Natural killer cell (primary cell): ENCODE data around the gene C1orf21. TPM values are rescaled to one million over a fixed set of nuclear protein-coding genes. Genes with fewer than 3 reads are reported as not detected.
A peak's percentile ranks its signal among the peaks of the same experiment; 100 is the strongest.

Experiments used
- ATAC-seq, 3 donors: fragments of 150-1000 bp in 2 of 3; fragments of 200-7000 bp in 1 of 3; cut with Tn5 transposase; 1 replicate in 1 of 3; 2 replicates in 2 of 3; pipeline ENCODE4 v1.10.0; 2021; ENCODE audit warnings: mild to moderate bottlenecking in 2 of 3, moderate library complexity in 2 of 3
- DNase-seq, 2 donors: peaks; one replicate each; pipeline versions ENCODE4 v3.0.0 to v3.0.0-alpha.2; 2013 to 2021; ENCODE audit warnings: mixed read lengths in 1 of 2
- H3K27ac ChIP-seq: one replicate; pipeline ENCODE4 v1.5.1; 2013; ENCODE audit warnings: mild to moderate bottlenecking, low read length
- H3K27me3 ChIP-seq: one replicate; pipeline ENCODE4 v1.6.1; 2013; ENCODE audit warnings: low read length; ENCODE audit not compliant: control insufficient read depth, insufficient read depth
- H3K36me3 ChIP-seq: one replicate; pipeline ENCODE4 v1.6.1; 2013; ENCODE audit warnings: low read length; ENCODE audit not compliant: control insufficient read depth, insufficient read depth
- H3K4me1 ChIP-seq: one replicate; pipeline ENCODE4 v1.6.1; 2013; ENCODE audit warnings: low read length; ENCODE audit not compliant: control insufficient read depth, insufficient read depth
- H3K4me3 ChIP-seq: one replicate; pipeline ENCODE4 v1.5.1; 2013; ENCODE audit warnings: low read length
- H3K9me3 ChIP-seq: one replicate; pipeline ENCODE4 v1.6.1; 2013; ENCODE audit warnings: low read length; ENCODE audit not compliant: control insufficient read depth, insufficient read depth
- H3K27ac Mint-ChIP-seq, 2 donors: one replicate each; pipeline ENCODE4 v1.8.0; 2022; ENCODE audit warnings: mild to moderate bottlenecking in 2 of 2, mixed read lengths in 2 of 2, moderate library complexity in 1 of 2
- H3K27me3 Mint-ChIP-seq, 2 donors: one replicate each; pipeline ENCODE4 v1.8.0; 2022; ENCODE audit warnings: low read depth in 2 of 2, mixed read lengths in 2 of 2
- H3K36me3 Mint-ChIP-seq: one replicate; pipeline ENCODE4 v1.8.0; 2022; ENCODE audit warnings: mixed read lengths
- H3K4me1 Mint-ChIP-seq, 2 donors: one replicate each; pipeline ENCODE4 v1.8.0; 2022; ENCODE audit warnings: mixed read lengths in 2 of 2
- H3K4me3 Mint-ChIP-seq: one replicate; pipeline ENCODE4 v1.8.0; 2022; ENCODE audit warnings: mild to moderate bottlenecking, moderate library complexity, mixed read lengths
- H3K9me3 Mint-ChIP-seq, 2 donors: one replicate each; pipeline ENCODE4 v1.8.0; 2022; ENCODE audit warnings: mixed read lengths in 2 of 2
- WGBS: methylation state at CpG from one replicate; pipeline ENCODE4 v1.1.7; 2013; ENCODE audit warnings: missing lambda C conversion rate; ENCODE audit not compliant: insufficient coverage; 5-methylcytosine and 5-hydroxymethylcytosine counted together
- intact Hi-C: fragments of 100-400 bp; cut with micrococcal nuclease; formaldehyde crosslinking; loops from one replicate; pipeline ENCODE4 v1.14.2; 2022
- total RNA-seq, 4 donors: library from RNA; stranded (reverse); fragments of 120-200 nt in 1 of 4; gene quantifications; one replicate each; pipeline versions ENCODE4 v1.2.3 to v1.2.4, GENCODE V29; 2013 to 2022
- TF ChIP-seq, protein P1 (sequence below): fragments of 200-600 bp; IDR thresholded peaks from one replicate; pipeline ENCODE4 v1.8.0; 2022; ENCODE audit warnings: antibody characterized with exemption

C1orf21 gene
- total RNA-seq, 3 donors from 2014 or later (not counting 1 experiment from before 2014, with no cell fraction given): 84.3 to 111 (median 88.3) TPM

DNA sequence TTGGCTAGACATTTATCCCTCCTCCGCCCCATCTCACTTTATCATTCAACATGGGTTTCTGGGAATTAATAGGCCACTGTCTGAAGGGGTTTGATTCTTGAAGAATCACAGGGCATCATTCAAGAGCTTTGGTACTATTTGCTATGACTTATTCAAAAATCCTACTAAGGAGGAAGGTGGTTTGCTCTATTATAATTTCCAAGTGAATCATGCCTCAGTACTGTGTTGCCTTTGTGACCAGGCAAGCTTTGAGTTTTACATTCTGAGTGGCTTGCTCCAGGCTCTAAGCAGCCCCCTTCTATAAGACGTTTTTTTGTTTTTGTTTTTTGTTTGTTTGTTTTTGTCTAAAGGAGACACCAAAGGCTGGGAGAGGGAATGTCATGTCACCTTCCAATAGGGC lies 2.6 kb downstream of the C1orf21 start:
- intact Hi-C loops: loop anchor here (2.0 to 10.0 kb wide), 5 partner anchors 63 to 1985 kb away; partner anchors contain the start of genes ODR4, TPR and TSEN15
- Mint-ChIP-seq H3K27ac (peak overlapping the region; percentile 92 to 96), H3K27me3 (no peaks in the 10 kb centered on the region), H3K4me3 (peak overlapping the region; percentile 89), H3K36me3 (no peaks in the 10 kb centered on the region), H3K9me3 (no peaks in the 10 kb centered on the region), H3K4me1 (peaks cover 75 to 78% of the 10 kb centered on the region in 2 donors)
- Histone ChIP-seq H3K27me3 (no peaks in the 10 kb centered on the region), H3K27ac (peak overlapping the region; percentile 89), H3K36me3 (no peaks in the 10 kb centered on the region), H3K9me3 (no peaks in the 10 kb centered on the region), H3K4me1 (peaks cover 12% of the 10 kb centered on the region), H3K4me3 (no peak overlapping the region)
- WGBS: 38% methylated on average over 1 of the region's 2 CpGs
- TF ChIP-seq, protein P1, sequence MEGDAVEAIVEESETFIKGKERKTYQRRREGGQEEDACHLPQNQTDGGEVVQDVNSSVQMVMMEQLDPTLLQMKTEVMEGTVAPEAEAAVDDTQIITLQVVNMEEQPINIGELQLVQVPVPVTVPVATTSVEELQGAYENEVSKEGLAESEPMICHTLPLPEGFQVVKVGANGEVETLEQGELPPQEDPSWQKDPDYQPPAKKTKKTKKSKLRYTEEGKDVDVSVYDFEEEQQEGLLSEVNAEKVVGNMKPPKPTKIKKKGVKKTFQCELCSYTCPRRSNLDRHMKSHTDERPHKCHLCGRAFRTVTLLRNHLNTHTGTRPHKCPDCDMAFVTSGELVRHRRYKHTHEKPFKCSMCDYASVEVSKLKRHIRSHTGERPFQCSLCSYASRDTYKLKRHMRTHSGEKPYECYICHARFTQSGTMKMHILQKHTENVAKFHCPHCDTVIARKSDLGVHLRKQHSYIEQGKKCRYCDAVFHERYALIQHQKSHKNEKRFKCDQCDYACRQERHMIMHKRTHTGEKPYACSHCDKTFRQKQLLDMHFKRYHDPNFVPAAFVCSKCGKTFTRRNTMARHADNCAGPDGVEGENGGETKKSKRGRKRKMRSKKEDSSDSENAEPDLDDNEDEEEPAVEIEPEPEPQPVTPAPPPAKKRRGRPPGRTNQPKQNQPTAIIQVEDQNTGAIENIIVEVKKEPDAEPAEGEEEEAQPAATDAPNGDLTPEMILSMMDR: no peak
- ATAC-seq (no peak), DNase-seq (no peak)

DNA sequence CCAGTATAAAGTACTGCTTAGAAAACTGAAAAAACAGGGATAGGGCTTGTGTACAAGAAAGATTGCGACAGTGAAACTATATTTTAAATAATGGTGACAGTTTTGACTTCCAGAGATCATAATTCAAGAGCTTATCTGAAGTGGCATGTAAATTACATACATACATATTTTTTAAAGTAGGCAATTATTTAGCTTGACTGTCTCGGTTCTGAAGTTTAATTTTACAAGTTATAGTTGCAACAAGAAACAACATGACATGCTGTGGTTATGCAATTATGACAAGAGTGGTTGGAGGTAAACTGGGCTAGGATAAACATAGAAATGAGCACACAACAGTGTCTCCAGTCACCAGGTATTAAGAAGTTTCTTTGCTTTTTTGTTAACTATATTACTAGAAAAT lies 4.1 kb downstream of the C1orf21 start:
- 11% methylated on average over 1 of the region's 2 CpGs for WGBS
- no peaks in the 10 kb centered on the region for H3K27me3 Mint-ChIP-seq
- no peak for ATAC-seq

DNA sequence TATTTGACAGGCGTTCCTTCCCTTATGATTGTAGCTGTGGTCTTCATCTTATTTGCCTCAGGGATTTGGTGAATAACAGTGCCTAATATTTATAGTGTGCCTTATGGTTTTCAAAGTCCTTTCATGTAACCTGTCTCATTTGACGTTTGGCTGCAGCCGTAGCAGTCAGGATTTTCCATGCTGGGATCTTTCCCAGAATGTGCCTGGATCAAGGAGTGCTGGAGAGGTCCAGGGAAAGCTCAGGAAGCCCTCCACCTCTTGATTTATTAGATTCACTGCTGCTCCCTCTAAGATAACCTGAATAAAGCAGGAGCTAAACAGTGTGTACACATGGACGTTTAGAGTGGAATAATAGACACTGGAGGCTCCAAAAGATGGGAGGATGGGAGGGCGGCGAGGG lies 5.2 kb downstream of the C1orf21 start:
- Mint-ChIP-seq H3K27me3 (no peaks in the 10 kb centered on the region), H3K36me3 (no peaks in the 10 kb centered on the region), H3K4me1 (peaks cover 90 to 91% of the 10 kb centered on the region in 2 donors), H3K27ac (peak overlapping the region in 1 of 2 donors; percentile 92), H3K4me3 (no peak overlapping the region), H3K9me3 (no peaks in the 10 kb centered on the region)
- H3K9me3 ChIP-seq: no peaks in the 10 kb centered on the region
- no peak overlapping the region for H3K27ac ChIP-seq
- TF ChIP-seq, protein P1: no peak
- DNase-seq: no peak
- intact Hi-C loops: no loop called here
- peaks cover 6% of the 10 kb centered on the region for H3K4me1 ChIP-seq
- no peak for ATAC-seq
- H3K4me3 ChIP-seq: no peak overlapping the region
- no peaks in the 10 kb centered on the region for H3K36me3 ChIP-seq
- WGBS: 94% methylated on average over 6 of the region's 6 CpGs
- H3K27me3 ChIP-seq: no peaks in the 10 kb centered on the region

More for the DNA sequence above, 4.1 kb downstream of the C1orf21 start:
- H3K27me3 ChIP-seq: no peaks in the 10 kb centered on the region
- no peaks in the 10 kb centered on the region for H3K36me3 Mint-ChIP-seq
- peaks cover 82 to 86% of the 10 kb centered on the region in 2 donors for H3K4me1 Mint-ChIP-seq
- H3K36me3 ChIP-seq: no peaks in the 10 kb centered on the region
- H3K9me3 Mint-ChIP-seq: no peaks in the 10 kb centered on the region
- H3K9me3 ChIP-seq: no peaks in the 10 kb centered on the region
- H3K4me3 ChIP-seq: no peak overlapping the region
- DNase-seq: no peak
- TF ChIP-seq, protein P1: no peak
- H3K27ac Mint-ChIP-seq: peak overlapping the region; percentile 92 to 96
- intact Hi-C loops: no loop called here
- peaks cover 10% of the 10 kb centered on the region for H3K4me1 ChIP-seq
- peak overlapping the region; percentile 40 for H3K4me3 Mint-ChIP-seq
- H3K27ac ChIP-seq: no peak overlapping the region
